ENCODE measurements around the gene OR1N1. TPM values are rescaled to one million over a fixed set of nuclear protein-coding genes. Genes with fewer than 3 reads are reported as not detected.

Gene OR1N1
- total and polyA plus RNA-seq, 2 experiments from 2014 or later: not detected

GRCh38 chr9:122518841-122519240, 8.3 kb downstream of the OR1N1 start, which contains the start of gene OR1J4:
TSS of gene OR1J4 (plus strand) at chr9:122519141. CDS start at chr9:122519141, 0 bp downstream.
- Mint-ChIP-seq H3K4me1 (no peaks in the 10 kb centered on the region), H3K4me3 (no peak within 1 kb of the TSS), H3K27ac (no peak within 1 kb of the TSS), H3K27me3 (ENCODE audit: insufficient read depth, low read depth, poor library complexity) (no peaks in the 10 kb centered on the region), H3K36me3 (ENCODE audit: low read depth) (no peaks in the 10 kb centered on the region; the same call in 2 of the 3 replicates), H3K9me3 (peaks cover 34% of the 10 kb centered on the region)
- no peaks in the 10 kb centered on the region for H3F3A ChIP-seq (replicated peaks; ENCODE audit: low read depth)
- H4K20me1 ChIP-seq (replicated peaks; ENCODE audit: insufficient read depth): no peaks in the 10 kb centered on the region
- no peaks in the 10 kb centered on the region for H3K4me1 ChIP-seq (ENCODE audit: insufficient read depth)
- H3K4me2 ChIP-seq: no peak within 1 kb of the TSS
- no peak within 1 kb of the TSS for H3K27ac ChIP-seq (ENCODE audit: low read depth)
- DNase-seq (ENCODE audit: low spot score): no peak
- no peak within 1 kb of the TSS for H3K4me3 ChIP-seq
- no peak for ATAC-seq
- H2AFZ ChIP-seq: no peak within 1 kb of the TSS
- no peaks in the 10 kb centered on the region for H3K79me2 ChIP-seq (replicated peaks; ENCODE audit: insufficient read depth)
- TF ChIP-seq POLR2AphosphoS5 (IDR thresholded peaks at IDR 0.05; ENCODE audit: low read depth): no peak
- TF ChIP-seq ETS1 (IDR thresholded peaks at IDR 0.05): no peak
- no peak for TF ChIP-seq STAT1 (IDR thresholded peaks at IDR 0.05; ENCODE audit: unreplicated experiment)
- TF ChIP-seq ZNF114 (CRISPR knock-in tag; IDR thresholded peaks at IDR 0.05): no peak
- TF ChIP-seq EZH2phosphoT487 (IDR thresholded peaks at IDR 0.05; ENCODE audit: unreplicated experiment): no peak
- TF ChIP-seq, protein P1, sequence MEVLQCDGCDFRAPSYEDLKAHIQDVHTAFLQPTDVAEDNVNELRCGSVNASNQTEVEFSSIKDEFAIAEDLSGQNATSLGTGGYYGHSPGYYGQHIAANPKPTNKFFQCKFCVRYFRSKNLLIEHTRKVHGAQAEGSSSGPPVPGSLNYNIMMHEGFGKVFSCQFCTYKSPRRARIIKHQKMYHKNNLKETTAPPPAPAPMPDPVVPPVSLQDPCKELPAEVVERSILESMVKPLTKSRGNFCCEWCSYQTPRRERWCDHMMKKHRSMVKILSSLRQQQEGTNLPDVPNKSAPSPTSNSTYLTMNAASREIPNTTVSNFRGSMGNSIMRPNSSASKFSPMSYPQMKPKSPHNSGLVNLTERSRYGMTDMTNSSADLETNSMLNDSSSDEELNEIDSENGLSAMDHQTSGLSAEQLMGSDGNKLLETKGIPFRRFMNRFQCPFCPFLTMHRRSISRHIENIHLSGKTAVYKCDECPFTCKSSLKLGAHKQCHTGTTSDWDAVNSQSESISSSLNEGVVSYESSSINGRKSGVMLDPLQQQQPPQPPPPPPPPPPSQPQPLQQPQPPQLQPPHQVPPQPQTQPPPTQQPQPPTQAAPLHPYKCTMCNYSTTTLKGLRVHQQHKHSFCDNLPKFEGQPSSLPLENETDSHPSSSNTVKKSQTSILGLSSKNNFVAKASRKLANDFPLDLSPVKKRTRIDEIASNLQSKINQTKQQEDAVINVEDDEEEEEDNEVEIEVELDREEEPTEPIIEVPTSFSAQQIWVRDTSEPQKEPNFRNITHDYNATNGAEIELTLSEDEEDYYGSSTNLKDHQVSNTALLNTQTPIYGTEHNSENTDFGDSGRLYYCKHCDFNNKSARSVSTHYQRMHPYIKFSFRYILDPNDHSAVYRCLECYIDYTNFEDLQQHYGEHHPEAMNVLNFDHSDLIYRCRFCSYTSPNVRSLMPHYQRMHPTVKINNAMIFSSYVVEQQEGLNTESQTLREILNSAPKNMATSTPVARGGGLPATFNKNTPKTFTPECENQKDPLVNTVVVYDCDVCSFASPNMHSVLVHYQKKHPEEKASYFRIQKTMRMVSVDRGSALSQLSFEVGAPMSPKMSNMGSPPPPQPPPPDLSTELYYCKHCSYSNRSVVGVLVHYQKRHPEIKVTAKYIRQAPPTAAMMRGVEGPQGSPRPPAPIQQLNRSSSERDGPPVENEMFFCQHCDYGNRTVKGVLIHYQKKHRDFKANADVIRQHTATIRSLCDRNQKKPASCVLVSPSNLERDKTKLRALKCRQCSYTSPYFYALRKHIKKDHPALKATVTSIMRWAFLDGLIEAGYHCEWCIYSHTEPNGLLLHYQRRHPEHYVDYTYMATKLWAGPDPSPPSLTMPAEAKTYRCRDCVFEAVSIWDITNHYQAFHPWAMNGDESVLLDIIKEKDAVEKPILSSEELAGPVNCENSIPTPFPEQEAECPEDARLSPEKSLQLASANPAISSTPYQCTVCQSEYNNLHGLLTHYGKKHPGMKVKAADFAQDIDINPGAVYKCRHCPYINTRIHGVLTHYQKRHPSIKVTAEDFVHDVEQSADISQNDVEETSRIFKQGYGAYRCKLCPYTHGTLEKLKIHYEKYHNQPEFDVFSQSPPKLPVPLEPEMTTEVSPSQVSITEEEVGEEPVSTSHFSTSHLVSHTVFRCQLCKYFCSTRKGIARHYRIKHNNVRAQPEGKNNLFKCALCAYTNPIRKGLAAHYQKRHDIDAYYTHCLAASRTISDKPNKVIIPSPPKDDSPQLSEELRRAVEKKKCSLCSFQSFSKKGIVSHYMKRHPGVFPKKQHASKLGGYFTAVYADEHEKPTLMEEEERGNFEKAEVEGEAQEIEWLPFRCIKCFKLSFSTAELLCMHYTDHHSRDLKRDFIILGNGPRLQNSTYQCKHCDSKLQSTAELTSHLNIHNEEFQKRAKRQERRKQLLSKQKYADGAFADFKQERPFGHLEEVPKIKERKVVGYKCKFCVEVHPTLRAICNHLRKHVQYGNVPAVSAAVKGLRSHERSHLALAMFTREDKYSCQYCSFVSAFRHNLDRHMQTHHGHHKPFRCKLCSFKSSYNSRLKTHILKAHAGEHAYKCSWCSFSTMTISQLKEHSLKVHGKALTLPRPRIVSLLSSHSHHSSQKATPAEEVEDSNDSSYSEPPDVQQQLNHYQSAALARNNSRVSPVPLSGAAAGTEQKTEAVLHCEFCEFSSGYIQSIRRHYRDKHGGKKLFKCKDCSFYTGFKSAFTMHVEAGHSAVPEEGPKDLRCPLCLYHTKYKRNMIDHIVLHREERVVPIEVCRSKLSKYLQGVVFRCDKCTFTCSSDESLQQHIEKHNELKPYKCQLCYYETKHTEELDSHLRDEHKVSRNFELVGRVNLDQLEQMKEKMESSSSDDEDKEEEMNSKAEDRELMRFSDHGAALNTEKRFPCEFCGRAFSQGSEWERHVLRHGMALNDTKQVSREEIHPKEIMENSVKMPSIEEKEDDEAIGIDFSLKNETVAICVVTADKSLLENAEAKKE (CRISPR knock-in tag; IDR thresholded peaks at IDR 0.05): no peak
- TF ChIP-seq REST (IDR thresholded peaks at IDR 0.05; ENCODE audit: unreplicated experiment): no peak
- no peak for TF ChIP-seq ZNF331 (CRISPR knock-in tag; IDR thresholded peaks at IDR 0.05; ENCODE audit: low read depth)
- TF ChIP-seq JUNB (IDR thresholded peaks at IDR 0.05; ENCODE audit: unreplicated experiment): no peak
- no peaks in the 10 kb centered on the region for H3K9me2 ChIP-seq (ENCODE audit: insufficient read depth)
- peaks cover 7% of the 10 kb centered on the region; the same call in 1 of the 2 replicates for H3K27me3 ChIP-seq (ENCODE audit: insufficient read depth)
- H3K36me3 ChIP-seq (ENCODE audit: insufficient read depth): no peaks in the 10 kb centered on the region; the same call in 1 of the 2 replicates
